Measurements from ENCODE around the gene ARPC5L. TPM values are rescaled to one million over a fixed set of nuclear protein-coding genes. Genes with fewer than 3 reads are reported as not detected.

ARPC5L gene
- total RNA-seq, 1 experiment from 2014 or later: 73.9 TPM

- no TSS peak for BruUV-seq (replicated peaks)
- DNase-seq (ENCODE audit: low spot score): no peak
- H3K27me3 ChIP-seq (replicated peaks; ENCODE audit: insufficient read depth, low read depth, low read length, poor library complexity): no peaks in the 10 kb centered on the region
- TF ChIP-seq EZH2 (IDR thresholded peaks at IDR 0.05; ENCODE audit: borderline replicate concordance, low read depth, low read length, poor library complexity, severe bottlenecking): no peak
- TF ChIP-seq CTCF (conservative IDR thresholded peaks at IDR 0.05; ENCODE audit: low read depth, low read length): no peak
- POLR2A ChIA-PET (ENCODE audit: low non-redundant PET): no interaction called here
- intact Hi-C loops (cut with micrococcal nuclease; ENCODE audit: unreplicated experiment): no loop called here
- no peak overlapping the region for H3K27ac ChIP-seq (ENCODE audit: low read depth, low read length, poor library complexity, severe bottlenecking)
- CTCF ChIA-PET: no interaction called here
- H3K36me3 ChIP-seq (ENCODE audit: insufficient read depth, low read length, poor library complexity, severe bottlenecking): no peaks in the 10 kb centered on the region
- H3K4me3 ChIP-seq (ENCODE audit: low read depth, low read length, poor library complexity, severe bottlenecking): no peak overlapping the region
- H3K4me1 ChIP-seq (ENCODE audit: insufficient read depth, low read length, poor library complexity, severe bottlenecking): no peaks in the 10 kb centered on the region
- no peaks in the 10 kb centered on the region for H3K9me3 ChIP-seq (ENCODE audit: low read depth, low read length, poor library complexity, severe bottlenecking)
These were observed 43.3 kb upstream of the ARPC5L start for GRCh38 chr9:124818431-124819281.

- ChIA-PET POLR2A (ENCODE audit: low non-redundant PET) (no interaction called here), CTCF (no interaction called here)
- Histone ChIP-seq H3K36me3 (ENCODE audit: insufficient read depth, low read length, poor library complexity, severe bottlenecking) (no peaks in the 10 kb centered on the region), H3K9me3 (ENCODE audit: low read depth, low read length, poor library complexity, severe bottlenecking) (no peaks in the 10 kb centered on the region), H3K27ac (ENCODE audit: low read depth, low read length, poor library complexity, severe bottlenecking) (no peak overlapping the region), H3K4me3 (ENCODE audit: low read depth, low read length, poor library complexity, severe bottlenecking) (no peak overlapping the region), H3K4me1 (ENCODE audit: insufficient read depth, low read length, poor library complexity, severe bottlenecking) (no peaks in the 10 kb centered on the region), H3K27me3 (replicated peaks; ENCODE audit: insufficient read depth, low read depth, low read length, poor library complexity) (no peaks in the 10 kb centered on the region)
- no TSS peak for BruUV-seq (replicated peaks)
- intact Hi-C loops (cut with micrococcal nuclease; ENCODE audit: unreplicated experiment): no loop called here
- TF ChIP-seq EZH2 (IDR thresholded peaks at IDR 0.05; ENCODE audit: borderline replicate concordance, low read depth, low read length, poor library complexity, severe bottlenecking) (no peak), CTCF (conservative IDR thresholded peaks at IDR 0.05; ENCODE audit: low read depth, low read length) (no peak)
- no peak for DNase-seq (ENCODE audit: low spot score)
These were observed 41.0 kb upstream of the ARPC5L start for GRCh38 chr9:124820698-124821623.

- no peak overlapping the region for H3K27ac ChIP-seq (ENCODE audit: low read depth, low read length, poor library complexity, severe bottlenecking)
- ChIA-PET POLR2A (ENCODE audit: low non-redundant PET) (no interaction called here), CTCF (interaction anchor here (0.6 to 1.0 kb wide), 2 partner anchors 24 to 43 kb away, joined by 3 to 6 read pairs; partner anchors contain the start of gene WDR38)
- H3K4me1 ChIP-seq (ENCODE audit: insufficient read depth, low read length, poor library complexity, severe bottlenecking): peaks cover 12% of the 10 kb centered on the region
- TF ChIP-seq EZH2 (IDR thresholded peaks at IDR 0.05; ENCODE audit: borderline replicate concordance, low read depth, low read length, poor library complexity, severe bottlenecking) (no peak), CTCF (conservative IDR thresholded peaks at IDR 0.05; ENCODE audit: low read depth, low read length) (no peak)
- H3K4me3 ChIP-seq (ENCODE audit: low read depth, low read length, poor library complexity, severe bottlenecking): no peak overlapping the region
- intact Hi-C loops (cut with micrococcal nuclease; ENCODE audit: unreplicated experiment): no loop called here
- BruUV-seq (replicated peaks): no TSS peak
- no peaks in the 10 kb centered on the region for H3K27me3 ChIP-seq (replicated peaks; ENCODE audit: insufficient read depth, low read depth, low read length, poor library complexity)
- no peak for DNase-seq (ENCODE audit: low spot score)
- no peaks in the 10 kb centered on the region for H3K9me3 ChIP-seq (ENCODE audit: low read depth, low read length, poor library complexity, severe bottlenecking)
- H3K36me3 ChIP-seq (ENCODE audit: insufficient read depth, low read length, poor library complexity, severe bottlenecking): no peaks in the 10 kb centered on the region
These were observed 33.2 kb upstream of the ARPC5L start for GRCh38 chr9:124828489-124829333.
